Measurements from ENCODE around the gene SDK1.

SDK1 gene

GRCh38 chr7:3301831-3302618 lies 973 bp downstream of the SDK1 start:
- H3K4me3 ChIP-seq (ENCODE audit: low read length), result no peak overlapping the region
- TF ChIP-seq, protein P1, sequence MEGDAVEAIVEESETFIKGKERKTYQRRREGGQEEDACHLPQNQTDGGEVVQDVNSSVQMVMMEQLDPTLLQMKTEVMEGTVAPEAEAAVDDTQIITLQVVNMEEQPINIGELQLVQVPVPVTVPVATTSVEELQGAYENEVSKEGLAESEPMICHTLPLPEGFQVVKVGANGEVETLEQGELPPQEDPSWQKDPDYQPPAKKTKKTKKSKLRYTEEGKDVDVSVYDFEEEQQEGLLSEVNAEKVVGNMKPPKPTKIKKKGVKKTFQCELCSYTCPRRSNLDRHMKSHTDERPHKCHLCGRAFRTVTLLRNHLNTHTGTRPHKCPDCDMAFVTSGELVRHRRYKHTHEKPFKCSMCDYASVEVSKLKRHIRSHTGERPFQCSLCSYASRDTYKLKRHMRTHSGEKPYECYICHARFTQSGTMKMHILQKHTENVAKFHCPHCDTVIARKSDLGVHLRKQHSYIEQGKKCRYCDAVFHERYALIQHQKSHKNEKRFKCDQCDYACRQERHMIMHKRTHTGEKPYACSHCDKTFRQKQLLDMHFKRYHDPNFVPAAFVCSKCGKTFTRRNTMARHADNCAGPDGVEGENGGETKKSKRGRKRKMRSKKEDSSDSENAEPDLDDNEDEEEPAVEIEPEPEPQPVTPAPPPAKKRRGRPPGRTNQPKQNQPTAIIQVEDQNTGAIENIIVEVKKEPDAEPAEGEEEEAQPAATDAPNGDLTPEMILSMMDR (conservative IDR thresholded peaks at IDR 0.05; ENCODE audit: low read length), result peak; percentile 12; the same call in 1 of the 2 replicates
- DNase-seq (ENCODE audit: low read depth), result no peak

DNA sequence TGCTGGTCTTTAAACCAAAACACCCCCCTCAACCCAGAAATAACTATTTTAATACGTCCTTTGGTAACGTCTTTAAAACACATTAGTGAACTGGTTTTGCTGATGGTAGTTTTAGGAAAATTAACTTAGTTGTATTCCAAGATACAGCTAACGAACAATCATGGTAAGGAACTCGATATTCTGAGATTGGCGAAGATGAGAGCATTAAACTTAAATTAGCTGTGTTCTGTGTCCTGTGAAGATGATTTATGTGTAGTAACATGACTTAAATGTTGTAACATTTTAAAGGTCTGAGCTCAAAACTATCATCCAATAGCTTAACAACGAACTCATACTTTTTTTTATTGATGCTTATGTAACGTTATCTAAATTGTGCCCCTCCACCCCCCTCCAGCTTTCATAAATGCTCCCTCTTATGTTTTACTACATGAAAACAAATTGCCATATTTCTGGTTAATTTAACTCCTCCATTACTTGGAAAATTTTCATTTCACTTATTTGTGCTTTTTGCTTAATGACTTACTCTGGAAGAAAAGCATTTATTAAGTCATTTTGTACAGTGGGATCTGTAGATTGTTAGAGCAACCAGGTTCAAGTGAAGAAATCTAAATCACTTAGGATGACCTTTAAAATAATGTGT lies 1.7 kb downstream of the SDK1 start:
- DNase-seq (ENCODE audit: low read depth), result no peak
- TF ChIP-seq, protein P1 (conservative IDR thresholded peaks at IDR 0.05; ENCODE audit: low read length), result no peak
- no peak overlapping the region for H3K4me3 ChIP-seq (ENCODE audit: low read length)

DNA sequence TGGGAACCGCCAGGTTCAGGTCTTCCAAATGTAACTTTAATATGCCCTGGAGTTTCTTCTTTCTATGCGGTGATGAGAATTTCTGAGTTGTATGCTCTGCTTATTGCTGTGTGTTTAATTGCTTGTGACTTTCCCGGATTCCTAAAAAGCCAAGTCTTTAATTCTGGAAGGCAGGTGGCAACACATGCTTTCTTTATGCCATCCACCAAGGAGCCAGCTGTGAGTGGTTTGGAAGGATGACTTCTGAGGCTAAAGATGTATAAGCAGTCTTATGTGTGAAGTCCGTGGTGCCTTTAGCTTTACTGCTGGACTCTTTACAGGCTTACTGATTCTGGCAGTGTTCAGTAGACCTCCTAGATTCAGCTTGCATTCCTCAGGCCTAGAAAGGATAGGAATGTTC lies 3.1 kb downstream of the SDK1 start:
- TF ChIP-seq, protein P1 (conservative IDR thresholded peaks at IDR 0.05; ENCODE audit: low read length), result no peak
- DNase-seq (ENCODE audit: low read depth), result no peak
- H3K4me3 ChIP-seq (ENCODE audit: low read length), result no peak overlapping the region

DNA sequence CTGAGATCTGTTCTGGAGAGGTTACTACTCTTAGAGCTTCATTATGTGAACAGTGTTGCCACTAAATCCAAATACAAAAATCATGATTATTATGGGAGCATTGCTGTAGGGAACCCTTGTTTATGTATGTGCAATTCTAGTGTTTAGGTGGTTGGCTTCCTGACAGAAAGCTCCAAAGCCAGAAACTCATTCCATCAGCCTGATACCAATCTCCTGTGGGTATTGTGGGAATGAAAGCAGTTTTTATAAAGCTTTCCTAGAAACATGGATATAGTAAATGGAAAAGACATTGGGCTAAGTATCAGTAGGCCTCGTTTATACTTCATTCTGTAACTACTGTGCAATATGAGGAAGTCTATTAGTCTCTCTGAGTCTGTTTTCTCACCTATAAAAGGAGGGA lies 6.4 kb downstream of the SDK1 start:
- DNase-seq (ENCODE audit: low read depth), result no peak
- H3K4me3 ChIP-seq (ENCODE audit: low read length), result no peak overlapping the region
- TF ChIP-seq, protein P1 (conservative IDR thresholded peaks at IDR 0.05; ENCODE audit: low read length), result no peak

- TF ChIP-seq, protein P1 (conservative IDR thresholded peaks at IDR 0.05; ENCODE audit: low read length), result no peak
- DNase-seq (ENCODE audit: low read depth), result no peak
- no peak overlapping the region for H3K4me3 ChIP-seq (ENCODE audit: low read length)
Measured at GRCh38 chr7:3309140-3309539, 8.1 kb downstream of the SDK1 start.

GRCh38 chr7:3309956-3310355 lies 8.9 kb downstream of the SDK1 start:
- H3K4me3 ChIP-seq (ENCODE audit: low read length), result no peak overlapping the region
- TF ChIP-seq, protein P1 (conservative IDR thresholded peaks at IDR 0.05; ENCODE audit: low read length), result no peak
- DNase-seq (ENCODE audit: low read depth), result no peak

- TF ChIP-seq, protein P1 (conservative IDR thresholded peaks at IDR 0.05; ENCODE audit: low read length), result no peak
- no peak for DNase-seq (ENCODE audit: low read depth)
- no peak overlapping the region for H3K4me3 ChIP-seq (ENCODE audit: low read length)
Measured at GRCh38 chr7:3310884-3311283, 9.8 kb downstream of the SDK1 start.

Measured in AG10803 (cell line).